Common myeloid progenitor, CD34-positive (primary cell): Measurements from ENCODE around the gene NPAS3.

Source experiments
- CTCF ChIA-PET: fragments of 350-600 bp; sonication (Branson Sonifier 250); formaldehyde crosslinking; loops from one replicate; lab custom pipeline; 2021; ENCODE audit warnings: antibody characterized with exemption; lab: Charles Lee
- POLR2A ChIA-PET: fragments of 350-600 bp; sonication (Branson Sonifier 250); formaldehyde crosslinking; loops from one replicate; lab custom pipeline; 2021; ENCODE audit warnings: antibody characterized with exemption; lab: Charles Lee
- DNase-seq, 3 donors: peaks; one replicate each; pipeline versions ENCODE4 v3.0.0 to v3.0.0-alpha.2; 2013
- H3K27ac ChIP-seq, 2 experiments: 1 replicate in 1 of 2; 2 replicates in 1 of 2; pipeline ENCODE4 v1.7.0; 2013; ENCODE audit warnings: inconsistent platforms in 2 of 2, low read length in 2 of 2, mild to moderate bottlenecking in 2 of 2, low read depth in 1 of 2, moderate library complexity in 1 of 2; ENCODE audit not compliant: severe bottlenecking in 2 of 2, insufficient read depth in 1 of 2, poor library complexity in 1 of 2
- H3K27me3 ChIP-seq, 5 experiments: replicated peaks in 2 of 5; 1 replicate in 3 of 5; 2 replicates in 2 of 5; pipeline versions ENCODE4 v1.6.1 to v1.7.0; 2013; ENCODE audit warnings: low read length in 4 of 5, mild to moderate bottlenecking in 2 of 5, moderate library complexity in 2 of 5, inconsistent platforms in 1 of 5; ENCODE audit not compliant: insufficient read depth in 5 of 5, control insufficient read depth in 4 of 5
- H3K36me3 ChIP-seq, 4 experiments: 1 replicate in 2 of 4; 2 replicates in 2 of 4; pipeline versions ENCODE4 v1.6.1 to v1.7.0; 2013; ENCODE audit warnings: low read length in 3 of 4, control low read depth in 1 of 4, mild to moderate bottlenecking in 1 of 4; ENCODE audit not compliant: control insufficient read depth in 4 of 4, insufficient read depth in 4 of 4
- H3K4me1 ChIP-seq, 4 experiments: 1 replicate in 3 of 4; 2 replicates in 1 of 4; pipeline versions ENCODE4 v1.6.1 to v1.7.1; 2013; ENCODE audit warnings: low read length in 3 of 4, mild to moderate bottlenecking in 3 of 4, control low read depth in 1 of 4, inconsistent platforms in 1 of 4, moderate library complexity in 1 of 4; ENCODE audit not compliant: control insufficient read depth in 4 of 4, insufficient read depth in 4 of 4; ENCODE audit errors: control extremely low read depth in 1 of 4
- H3K4me3 ChIP-seq, 7 experiments: 1 replicate in 4 of 7; 2 replicates in 3 of 7; pipeline versions ENCODE4 v1.5.1 to v1.7.0; 2013; ENCODE audit warnings: mild to moderate bottlenecking in 7 of 7, low read length in 6 of 7, moderate library complexity in 6 of 7, inconsistent platforms in 2 of 7, low read depth in 2 of 7, control low read depth in 1 of 7; ENCODE audit not compliant: insufficient read depth in 4 of 7, control insufficient read depth in 1 of 7; ENCODE audit errors: extremely low read depth in 1 of 7
- H3K9me3 ChIP-seq, 5 experiments: 1 replicate in 4 of 5; 2 replicates in 1 of 5; pipeline versions ENCODE4 v1.6.1 to v1.7.1; 2013; ENCODE audit warnings: low read length in 4 of 5, mild to moderate bottlenecking in 2 of 5, inconsistent platforms in 1 of 5, low read depth in 1 of 5, moderate library complexity in 1 of 5; ENCODE audit not compliant: control insufficient read depth in 4 of 5, insufficient read depth in 2 of 5; ENCODE audit errors: control extremely low read depth in 1 of 5
- WGBS: methylation state at CpG from one replicate; pipeline ENCODE4 v1.1.5; 2013; ENCODE audit not compliant: insufficient coverage; 5-methylcytosine and 5-hydroxymethylcytosine counted together

NPAS3 gene

DNA sequence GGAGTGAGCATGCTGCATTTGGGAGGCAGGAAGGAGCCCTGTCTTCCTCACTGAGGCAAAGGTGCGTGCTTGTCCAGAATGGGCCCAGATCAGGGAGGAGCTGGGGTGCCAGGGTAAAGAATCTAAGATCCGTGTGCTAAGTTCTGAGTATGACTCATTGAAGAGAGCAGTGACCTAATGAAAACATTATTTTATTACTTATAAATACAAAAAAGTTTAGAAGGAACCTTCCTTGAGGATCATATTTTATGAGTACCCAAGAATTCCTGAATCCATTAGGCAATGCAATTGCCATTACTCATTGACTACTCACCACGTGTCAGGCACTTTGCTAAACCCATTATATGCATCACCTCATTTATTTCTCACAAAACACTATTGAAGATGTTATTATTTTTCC lies 747.5 kb downstream of the NPAS3 start:
- H3K27me3 ChIP-seq, result no peaks in the 10 kb centered on the region
- no peaks in the 10 kb centered on the region for H3K9me3 ChIP-seq
- ChIA-PET POLR2A (no interaction called here), CTCF (no interaction called here)
- no peaks in the 10 kb centered on the region for H3K36me3 ChIP-seq
- WGBS, result 100% methylated on average over 2 of the region's 3 CpGs
- H3K4me1 ChIP-seq, result no peaks in the 10 kb centered on the region
- no peak overlapping the region for H3K4me3 ChIP-seq
- no peak overlapping the region for H3K27ac ChIP-seq
- DNase-seq, result no peak

- 90% methylated on average over 1 of the region's 4 CpGs for WGBS
- Histone ChIP-seq H3K4me3 (no peak overlapping the region), H3K27me3 (no peaks in the 10 kb centered on the region), H3K36me3 (no peaks in the 10 kb centered on the region), H3K27ac (no peak overlapping the region), H3K9me3 (no peaks in the 10 kb centered on the region), H3K4me1 (no peaks in the 10 kb centered on the region)
- POLR2A ChIA-PET, result interaction anchor here (0.6 kb wide), 1 partner anchor 209 kb away, joined by 3 read pairs; no protein-coding TSS in a partner anchor
- DNase-seq, result no peak
- CTCF ChIA-PET, result no interaction called here
Observed at GRCh38 chr14:33686856-33687255, 748.2 kb downstream of the NPAS3 start.

GRCh38 chr14:33689680-33690079 lies 751.0 kb downstream of the NPAS3 start:
- WGBS, result 98% methylated on average over 4 of the region's 4 CpGs
- CTCF ChIA-PET, result interaction anchor here (1.3 kb wide), 1 partner anchor 100 kb away, joined by 4 read pairs; no protein-coding TSS in a partner anchor
- POLR2A ChIA-PET, result no interaction called here

DNA sequence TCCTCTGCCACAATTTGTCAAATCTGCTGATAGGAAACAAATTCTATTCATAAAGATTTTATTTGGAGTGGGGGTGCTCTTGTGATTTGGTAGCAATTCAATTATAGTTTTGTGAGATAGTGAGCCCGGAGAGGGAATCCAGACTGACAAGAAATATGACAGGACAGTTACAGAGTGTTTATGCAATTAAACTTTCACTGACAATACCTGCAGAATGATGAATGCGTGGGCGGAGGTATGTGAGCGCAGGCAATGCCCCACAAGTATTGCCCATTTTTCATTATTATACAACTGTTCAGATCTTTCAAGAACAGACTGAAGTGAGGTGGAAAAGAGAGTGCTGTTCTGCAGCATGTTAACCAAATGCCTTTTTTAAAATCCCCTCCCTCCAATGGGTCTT lies 753.2 kb downstream of the NPAS3 start:
- Histone ChIP-seq H3K27ac (no peak overlapping the region), H3K4me1 (no peaks in the 10 kb centered on the region), H3K36me3 (no peaks in the 10 kb centered on the region), H3K9me3 (peaks cover 0 to 1% (median 0%) of the 10 kb centered on the region in 5 experiments), H3K27me3 (no peaks in the 10 kb centered on the region), H3K4me3 (no peak overlapping the region)
- WGBS, result 100% methylated on average over 4 of the region's 4 CpGs
- no peak for DNase-seq
- ChIA-PET CTCF (no interaction called here), POLR2A (no interaction called here)

More at GRCh38 chr14:33689680-33690079, 751.0 kb downstream of the NPAS3 start:
- H3K4me3 ChIP-seq, result no peak overlapping the region
- H3K27ac ChIP-seq, result no peak overlapping the region
- no peaks in the 10 kb centered on the region for H3K9me3 ChIP-seq
- H3K36me3 ChIP-seq, result no peaks in the 10 kb centered on the region
- no peaks in the 10 kb centered on the region for H3K4me1 ChIP-seq
- DNase-seq, result peak in 1 of 3 donors; percentile 1
- H3K27me3 ChIP-seq, result no peaks in the 10 kb centered on the region

DNA sequence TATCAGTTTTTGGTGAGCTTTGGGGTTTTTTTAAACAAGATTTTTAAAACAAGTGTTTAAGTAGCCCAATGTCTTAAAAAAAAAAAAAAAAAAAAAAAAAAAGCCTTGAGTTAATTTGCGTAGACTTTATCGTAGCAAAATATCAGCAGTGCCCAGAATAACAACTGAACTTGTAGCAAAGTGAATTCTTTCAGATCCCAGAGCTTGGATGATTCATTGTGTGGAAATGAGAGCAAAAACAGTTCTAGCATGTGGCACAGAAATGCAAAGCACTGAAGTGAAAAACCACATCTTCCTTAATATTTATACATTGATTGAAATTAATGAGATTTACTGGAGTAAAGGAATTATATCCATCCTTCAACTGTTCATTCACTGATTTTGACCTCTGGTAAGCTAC lies 754.1 kb downstream of the NPAS3 start:
- no CpG with 5 or more reads among the region's 2 CpGs for WGBS
- DNase-seq, result no peak
- H3K27ac ChIP-seq, result no peak overlapping the region
- CTCF ChIA-PET, result no interaction called here
- POLR2A ChIA-PET, result no interaction called here
- H3K36me3 ChIP-seq, result no peaks in the 10 kb centered on the region
- no peaks in the 10 kb centered on the region for H3K4me1 ChIP-seq
- peaks cover 0 to 1% (median 0%) of the 10 kb centered on the region in 5 experiments for H3K9me3 ChIP-seq
- no peak overlapping the region for H3K4me3 ChIP-seq
- H3K27me3 ChIP-seq, result no peaks in the 10 kb centered on the region

DNA sequence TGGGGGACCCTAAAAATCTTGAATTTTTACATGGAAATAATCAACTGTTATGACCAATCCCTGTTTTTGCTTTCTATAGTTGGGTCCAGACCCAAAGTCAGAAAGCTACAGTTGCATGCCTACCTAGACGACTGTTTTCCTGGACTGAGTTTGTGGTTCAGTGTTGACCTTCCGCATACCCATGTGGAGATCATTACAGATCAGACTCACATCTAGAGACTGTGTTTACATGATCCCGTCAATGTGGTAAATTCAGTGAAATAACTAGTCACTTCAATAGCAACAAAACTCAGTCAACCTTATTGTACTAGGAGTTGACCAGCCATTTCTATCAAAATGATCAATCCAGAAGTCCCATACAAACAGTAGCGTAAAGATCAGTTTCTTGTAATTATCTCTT lies 754.6 kb downstream of the NPAS3 start:
- Histone ChIP-seq H3K4me3 (no peak overlapping the region), H3K36me3 (no peaks in the 10 kb centered on the region), H3K9me3 (peaks cover 0 to 1% (median 0%) of the 10 kb centered on the region in 5 experiments), H3K27me3 (no peaks in the 10 kb centered on the region), H3K4me1 (no peaks in the 10 kb centered on the region), H3K27ac (no peak overlapping the region)
- no peak for DNase-seq
- WGBS, result 100% methylated on average over 2 of the region's 4 CpGs
- POLR2A ChIA-PET, result no interaction called here
- CTCF ChIA-PET, result no interaction called here

- ChIA-PET POLR2A (no interaction called here), CTCF (no interaction called here)
- no peaks in the 10 kb centered on the region for H3K27me3 ChIP-seq
- WGBS, result 100% methylated on average over 4 of the region's 9 CpGs
- H3K4me1 ChIP-seq, result no peaks in the 10 kb centered on the region
- H3K27ac ChIP-seq, result no peak overlapping the region
- no peak for DNase-seq
- H3K9me3 ChIP-seq, result peaks cover 0 to 1% (median 0%) of the 10 kb centered on the region in 5 experiments
- no peak overlapping the region for H3K4me3 ChIP-seq
- H3K36me3 ChIP-seq, result no peaks in the 10 kb centered on the region
Observed at GRCh38 chr14:33696165-33696564, 757.5 kb downstream of the NPAS3 start.
